DOHH2 (cell line): ENCODE results near the gene OLFML2A.

Experiments
- CTCF ChIP-seq: fragments of 200-600 bp; sonication (generic); IDR thresholded peaks from one replicate; pipeline ENCODE4 v1.5.1; 2014; ENCODE audit warnings: antibody characterized with exemption, mild to moderate bottlenecking, low read depth, low read length; ENCODE audit not compliant: poor library complexity, severe bottlenecking
- EZH2phosphoT487 ChIP-seq: fragments of 200-600 bp; sonication (generic); IDR thresholded peaks from 2 replicates; pipeline ENCODE4 v1.6.1; 2017; ENCODE audit warnings: borderline replicate concordance, mild to moderate bottlenecking, antibody characterized with exemption, low read length, moderate library complexity, mixed read lengths

- TF ChIP-seq EZH2phosphoT487 = no peak
- TF ChIP-seq CTCF = no peak
Measured at GRCh38 chr9:124783830-124784229, 6.9 kb downstream of the OLFML2A start.
